Parathyroid adenoma (tissue), 2 donors: ENCODE results near the gene WNT5B.
"Not testable (repeated sequence)": the region's sequence is repeated elsewhere in the genome, so short reads cannot be mapped to it uniquely, and the experiment has no call there.

Source experiments
- H2AFZ ChIP-seq: fragments of 300-600 bp; sonication (generic); one replicate; pipeline ENCODE4 v1.7.0; 2017; ENCODE audit warnings: antibody characterized with exemption, mild to moderate bottlenecking
- H3K27ac ChIP-seq: fragments of 300-600 bp; sonication (generic); one replicate; pipeline ENCODE4 v1.7.0; 2017
- H3K27me3 ChIP-seq: fragments of 300-600 bp; sonication (generic); one replicate; pipeline ENCODE4 v1.7.0; 2017; ENCODE audit warnings: low read length; ENCODE audit not compliant: control insufficient read depth, insufficient read depth
- H3K36me3 ChIP-seq: fragments of 300-600 bp; sonication (generic); one replicate; pipeline ENCODE4 v1.7.0; 2017; ENCODE audit warnings: low read length; ENCODE audit not compliant: control insufficient read depth, insufficient read depth
- H3K4me1 ChIP-seq: fragments of 300-600 bp; sonication (generic); one replicate; pipeline ENCODE4 v1.7.0; 2017; ENCODE audit warnings: control low read depth
- H3K4me2 ChIP-seq: fragments of 300-600 bp; sonication (generic); one replicate; pipeline ENCODE4 v1.7.0; 2017; ENCODE audit warnings: low read length
- H3K4me3 ChIP-seq: fragments of 300-600 bp; sonication (generic); one replicate; pipeline ENCODE4 v1.7.0; 2017; ENCODE audit warnings: low read depth, low read length
- H3K79me2 ChIP-seq: fragments of 300-600 bp; sonication (generic); one replicate; pipeline ENCODE4 v1.7.0; 2017; ENCODE audit warnings: control low read depth
- H3K9ac ChIP-seq: fragments of 300-600 bp; sonication (generic); one replicate; pipeline ENCODE4 v1.7.0; 2017; ENCODE audit warnings: mild to moderate bottlenecking
- H3K9me3 ChIP-seq: fragments of 300-600 bp; sonication (generic); one replicate; pipeline ENCODE4 v1.7.0; 2017; ENCODE audit warnings: low read length; ENCODE audit not compliant: control insufficient read depth
- CTCF ChIP-seq: fragments of 300-600 bp; sonication (generic); IDR thresholded peaks from one replicate; pipeline ENCODE4 v1.7.0; 2017; ENCODE audit warnings: antibody characterized with exemption, mild to moderate bottlenecking
- donor health status: primary hyperparathyroidism.

The WNT5B gene

GRCh38 chr12:1595690-1596347, 33.2 kb upstream of the WNT5B start:
- Histone ChIP-seq H3K9ac (no peak overlapping the region), H3K9me3 (no peaks in the 10 kb centered on the region), H3K4me3 (peak overlapping the region; percentile 76), H3K27me3 (no peaks in the 10 kb centered on the region), H3K27ac (peak overlapping the region; percentile 94), H3K36me3 (no peaks in the 10 kb centered on the region), H2AFZ (peak overlapping the region; percentile 90), H3K4me2 (no peak overlapping the region), H3K4me1 (peaks cover 16% of the 10 kb centered on the region), H3K79me2 (peaks cover 30% of the 10 kb centered on the region)
- no peak for TF ChIP-seq CTCF

GRCh38 chr12:1598757-1599156, 30.3 kb upstream of the WNT5B start:
- Histone ChIP-seq H3K4me3 (no peak overlapping the region), H3K4me1 (peaks cover 10% of the 10 kb centered on the region), H3K4me2 (no peak overlapping the region), H3K36me3 (no peaks in the 10 kb centered on the region), H3K9me3 (no peaks in the 10 kb centered on the region), H2AFZ (no peak overlapping the region), H3K9ac (no peak overlapping the region), H3K27ac (no peak overlapping the region), H3K79me2 (peaks cover 14% of the 10 kb centered on the region), H3K27me3 (no peaks in the 10 kb centered on the region)
- no peak for TF ChIP-seq CTCF

GRCh38 chr12:1602706-1603105, 26.3 kb upstream of the WNT5B start:
- H2AFZ ChIP-seq, H3K27ac ChIP-seq, H3K9me3 ChIP-seq, H3K27me3 ChIP-seq, H3K4me3 ChIP-seq, H3K9ac ChIP-seq, H3K4me2 ChIP-seq, H3K36me3 ChIP-seq: not testable (repeated sequence)
- H3K4me1 ChIP-seq: peaks cover 30% of the 10 kb centered on the region
- peaks cover 10% of the 10 kb centered on the region for H3K79me2 ChIP-seq

GRCh38 chr12:1603269-1603993, 25.6 kb upstream of the WNT5B start:
- no peak overlapping the region for H3K9ac ChIP-seq
- no peak for TF ChIP-seq CTCF
- no peaks in the 10 kb centered on the region for H3K9me3 ChIP-seq
- H3K4me2 ChIP-seq: no peak overlapping the region
- no peaks in the 10 kb centered on the region for H3K27me3 ChIP-seq
- H2AFZ ChIP-seq: peak overlapping the region; percentile 10
- H3K4me1 ChIP-seq: peaks cover 33% of the 10 kb centered on the region
- H3K27ac ChIP-seq: peak overlapping the region; percentile 96
- H3K79me2 ChIP-seq: peaks cover 7% of the 10 kb centered on the region
- H3K4me3 ChIP-seq: no peak overlapping the region
- H3K36me3 ChIP-seq: no peaks in the 10 kb centered on the region

- Histone ChIP-seq H3K9ac (no peak overlapping the region), H3K4me1 (peaks cover 34% of the 10 kb centered on the region), H3K4me3 (no peak overlapping the region), H3K27ac (peak overlapping the region; percentile 96), H3K27me3 (no peaks in the 10 kb centered on the region), H3K79me2 (peaks cover 5% of the 10 kb centered on the region), H3K4me2 (no peak overlapping the region), H3K9me3 (no peaks in the 10 kb centered on the region), H2AFZ (peak overlapping the region; percentile 53), H3K36me3 (no peaks in the 10 kb centered on the region)
- TF ChIP-seq CTCF: no peak
Observed at GRCh38 chr12:1604464-1604863, 24.6 kb upstream of the WNT5B start.
